SK-N-SH (cell line): ENCODE results near the gene KIRREL1. TPM values are rescaled to one million over a fixed set of nuclear protein-coding genes. Genes with fewer than 3 reads are reported as not detected.

Source experiments
- CTCF ChIA-PET: fragments of 300-600, 350-600 bp; formaldehyde crosslinking; extraction: SDS; loops from one replicate; lab custom pipeline; 2021; lab: Yijun Ruan, JAX
- POLR2A ChIA-PET: fragments of 350-600 bp; sonication (Branson Sonifier 250); formaldehyde crosslinking; extraction: SDS; loops from one replicate; lab custom pipeline; 2020; ENCODE audit warnings: antibody characterized with exemption, inconsistent platforms; lab: Yijun Ruan, JAX
- DNase-seq: peaks from one replicate; pipeline ENCODE4 v3.0.0; 2012
- H2AFZ ChIP-seq: fragments of 200-600 bp; sonication (generic); 2 replicates; pipeline ENCODE4 v1.8.1; 2016; ENCODE audit warnings: antibody characterized with exemption, mild to moderate bottlenecking, low read depth
- H3F3A ChIP-seq: fragments of 200-600 bp; sonication (generic); replicated peaks from 2 replicates; pipeline ENCODE3; 2016; ENCODE audit warnings: antibody characterized with exemption, mild to moderate bottlenecking; ENCODE audit not compliant: insufficient read depth
- H3K27ac ChIP-seq, 2 experiments: fragments of 200-500 bp in 1 of 2; fragments of 200-600 bp in 1 of 2; sonication (Bioruptor generic) in 1 of 2; sonication (generic), shearing (Covaris generic) in 1 of 2; 2 replicates each; pipeline versions ENCODE4 v1.5.1 to v1.6.1; 2014 to 2016; ENCODE audit warnings: low read depth in 2 of 2, inconsistent platforms in 1 of 2, low read length in 1 of 2, mild to moderate bottlenecking in 1 of 2, mixed read lengths in 1 of 2
- H3K27me3 ChIP-seq: fragments of 200-600 bp; sonication (generic), shearing (Covaris generic); 2 replicates; pipeline ENCODE4 v1.6.1; 2016; ENCODE audit warnings: mixed run types; ENCODE audit not compliant: insufficient read depth
- H3K36me3 ChIP-seq, 2 experiments: fragments of 200-500 bp in 1 of 2; fragments of 200-600 bp in 1 of 2; sonication (Bioruptor generic) in 1 of 2; sonication (generic) in 1 of 2; replicated peaks in 1 of 2; 2 replicates each; pipeline versions ENCODE3 to v1.5.1; 2014 to 2016; ENCODE audit warnings: low read length in 1 of 2, mild to moderate bottlenecking in 1 of 2; ENCODE audit not compliant: insufficient read depth in 2 of 2, control insufficient read depth in 1 of 2
- H3K4me1 ChIP-seq, 2 experiments: fragments of 200-500 bp in 1 of 2; fragments of 200-600 bp in 1 of 2; sonication (Bioruptor generic) in 1 of 2; sonication (generic), shearing (Covaris generic) in 1 of 2; 2 replicates each; pipeline versions ENCODE4 v1.5.1 to v1.6.1; 2014 to 2016; ENCODE audit warnings: low read depth in 1 of 2, low read length in 1 of 2, mixed run types in 1 of 2; ENCODE audit not compliant: insufficient read depth in 2 of 2, control insufficient read depth in 1 of 2
- H3K4me2 ChIP-seq: fragments of 200-600 bp; sonication (generic), shearing (Covaris generic); 2 replicates; pipeline ENCODE4 v1.6.1; 2017; ENCODE audit warnings: mixed run types
- H3K4me3 ChIP-seq, 2 experiments: fragments of 200-500 bp in 1 of 2; fragments of 200-600 bp in 1 of 2; sonication (Bioruptor generic) in 1 of 2; sonication (generic), shearing (Covaris generic) in 1 of 2; 2 replicates each; pipeline versions ENCODE4 v1.5.1 to v1.8.1; 2014 to 2016; ENCODE audit warnings: low read depth in 2 of 2, inconsistent platforms in 1 of 2, low read length in 1 of 2, mild to moderate bottlenecking in 1 of 2, mixed read lengths in 1 of 2, moderate library complexity in 1 of 2
- H3K79me2 ChIP-seq: fragments of 200-600 bp; sonication (generic); 2 replicates; pipeline ENCODE4 v1.8.1; 2017; ENCODE audit warnings: mild to moderate bottlenecking; ENCODE audit not compliant: insufficient read depth
- H3K9ac ChIP-seq: fragments of 200-600 bp; sonication (generic); 2 replicates; pipeline ENCODE4 v1.6.1; 2017; ENCODE audit warnings: mixed run types
- H3K9me2 ChIP-seq: fragments of 200-600 bp; sonication (generic); 2 replicates; pipeline ENCODE4 v1.6.1; 2017; ENCODE audit warnings: mixed run types
- H3K9me3 ChIP-seq: fragments of 200-600 bp; sonication (generic); 2 replicates; pipeline ENCODE4 v1.6.1; 2017; ENCODE audit warnings: mixed run types, mild to moderate bottlenecking, moderate library complexity
- H4K20me1 ChIP-seq: fragments of 200-600 bp; sonication (generic); 2 replicates; pipeline ENCODE4 v1.6.1; 2017; ENCODE audit warnings: mild to moderate bottlenecking, mixed run types; ENCODE audit not compliant: insufficient read depth
- CTCF ChIP-seq: fragments of 200-600 bp; sonication (generic); IDR thresholded peaks from 2 replicates; pipeline ENCODE4 v1.6.1; 2017; ENCODE audit warnings: antibody characterized with exemption, mild to moderate bottlenecking, moderate library complexity
- ELF1 ChIP-seq: IDR thresholded peaks from 2 replicates; pipeline ENCODE4 v1.4.0; 2012
- EP300 ChIP-seq, 2 experiments: IDR thresholded peaks; 2 replicates each; pipeline versions ENCODE4 v1.4.0 to v1.6.1; 2012; ENCODE audit warnings: borderline replicate concordance in 1 of 2, low read depth in 1 of 2, low read length in 1 of 2
- EZH2phosphoT487 ChIP-seq: fragments of 200-600 bp; sonication (generic); IDR thresholded peaks from 2 replicates; pipeline ENCODE4 v1.6.1; 2017; ENCODE audit warnings: low read depth, mixed run types, mild to moderate bottlenecking, antibody characterized with exemption, moderate library complexity, borderline replicate concordance
- FOXM1 ChIP-seq: IDR thresholded peaks from 2 replicates; pipeline ENCODE4 v1.4.0; 2012; ENCODE audit warnings: low read depth, mild to moderate bottlenecking
- MEF2A ChIP-seq: IDR thresholded peaks from 2 replicates; pipeline ENCODE4 v1.4.0; 2012; ENCODE audit warnings: low read depth, borderline replicate concordance
- POLR2AphosphoS5 ChIP-seq: IDR thresholded peaks from 2 replicates; pipeline ENCODE4 v1.6.1; 2012; ENCODE audit warnings: low read depth, low read length
- RXRA ChIP-seq: IDR thresholded peaks from 2 replicates; pipeline ENCODE4 v1.4.0; 2012; ENCODE audit warnings: low read depth, mild to moderate bottlenecking, borderline replicate concordance
- SIN3A ChIP-seq: IDR thresholded peaks from 2 replicates; pipeline ENCODE4 v1.6.1; 2012; ENCODE audit warnings: low read depth, mild to moderate bottlenecking, low read length, moderate library complexity, borderline replicate concordance
- WGBS: methylation state at CpG from one replicate; pipeline ENCODE4 v1.1.6; 2017; ENCODE audit warnings: low lambda C conversion rate; 5-methylcytosine and 5-hydroxymethylcytosine counted together
- polyA plus RNA-seq, 3 experiments: library from polyadenylated mRNA; depleted of rRNA; stranded (reverse); fragments of >200 nt; gene quantifications; 2 replicates each; pipeline ENCODE4 v1.2.3, GENCODE V29; 2012
- TF ChIP-seq, protein P1 (sequence below): IDR thresholded peaks from 2 replicates; pipeline ENCODE4 v1.4.0; 2012; ENCODE audit warnings: low read depth

KIRREL1 gene
- polyA plus RNA-seq, 1 of the 3 experiments (the other 2 are of a cell fraction), result 47.8 TPM

GRCh38 chr1:158095737-158096335 lies 102.4 kb downstream of the KIRREL1 start:
- POLR2A ChIA-PET, result no interaction called here
- CTCF ChIA-PET, result interaction anchor here (0.7 to 1.4 kb wide), 4 partner anchors 11 to 830 kb away, joined by 3 to 5 read pairs (median 3); no protein-coding TSS in a partner anchor
- Histone ChIP-seq H3F3A (peaks cover 12% of the 10 kb centered on the region), H3K9ac (no peak overlapping the region), H3K79me2 (no peaks in the 10 kb centered on the region), H3K9me2 (no peaks in the 10 kb centered on the region), H3K9me3 (no peaks in the 10 kb centered on the region), H3K27ac (no peak overlapping the region), H3K4me3 (no peak overlapping the region; a peak in 1 of 4 replicates)
- TF ChIP-seq RXRA (no peak), CTCF (peak; percentile 84), MEF2A (no peak), POLR2AphosphoS5 (no peak), ELF1 (0 out of 2 replicates have a peak, but pooled peaks have one; percentile 34), SIN3A (no peak), EP300 (IDR thresholded peaks at IDR 0.05; ENCODE audit: borderline replicate concordance in 1 of 2, low read depth in 1 of 2, low read length in 1 of 2) (no peak)
- TF ChIP-seq, protein P1, sequence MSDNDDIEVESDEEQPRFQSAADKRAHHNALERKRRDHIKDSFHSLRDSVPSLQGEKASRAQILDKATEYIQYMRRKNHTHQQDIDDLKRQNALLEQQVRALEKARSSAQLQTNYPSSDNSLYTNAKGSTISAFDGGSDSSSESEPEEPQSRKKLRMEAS, result no peak
- TF ChIP-seq, all 33 proteins: peak for 2
- Histone ChIP-seq H4K20me1 (no peaks in the 10 kb centered on the region; the same call in 1 of the 2 replicates), H3K4me1 (no peaks in the 10 kb centered on the region), H3K4me2 (no peak overlapping the region), H2AFZ (no peak overlapping the region), H3K27me3 (no peaks in the 10 kb centered on the region), H3K36me3 (peaks cover 48 to 60% of the 10 kb centered on the region in 2 experiments)
- peak; percentile 43 for DNase-seq
- 84% methylated on average over 4 of the region's 4 CpGs for WGBS

GRCh38 chr1:158098256-158098655 lies 104.8 kb downstream of the KIRREL1 start:
- Histone ChIP-seq H3K27ac (no peak overlapping the region), H3K4me1 (peaks cover 0 to 10% of the 10 kb centered on the region in 2 experiments; a peak in 1 of 4 replicates), H3F3A (peaks cover 14% of the 10 kb centered on the region), H3K36me3 (peaks cover 32 to 45% of the 10 kb centered on the region in 2 experiments), H4K20me1 (no peaks in the 10 kb centered on the region; the same call in 1 of the 2 replicates), H3K79me2 (no peaks in the 10 kb centered on the region), H3K4me3 (no peak overlapping the region), H3K4me2 (no peak overlapping the region), H3K9me3 (no peaks in the 10 kb centered on the region), H3K27me3 (no peaks in the 10 kb centered on the region), H3K9ac (no peak overlapping the region), H2AFZ (no peak overlapping the region), H3K9me2 (no peaks in the 10 kb centered on the region)
- ChIA-PET CTCF (interaction anchor here (1.8 kb wide), 1 partner anchor 11 kb away, joined by 9 read pairs; no protein-coding TSS in a partner anchor), POLR2A (no interaction called here)
- 71% methylated on average over 5 of the region's 5 CpGs for WGBS
- no peak for DNase-seq
- TF ChIP-seq FOXM1 (no peak), EZH2phosphoT487 (no peak), SIN3A (no peak)
